ENCODE measurements around the gene NFKB1. TPM values are rescaled to one million over a fixed set of nuclear protein-coding genes. Genes with fewer than 3 reads are reported as not detected.
A peak's percentile ranks its signal among the peaks of the same experiment; 100 is the strongest.
"Not testable (repeated sequence)": the region's sequence is repeated elsewhere in the genome, so short reads cannot be mapped to it uniquely, and the experiment has no call there.

Gene NFKB1
- total RNA-seq, 3 donors from 2014 or later, result 315 to 381 (median 331) TPM

- DNase-seq, result no peak
- ATAC-seq, result no peak
Observed at GRCh38 chr4:102614801-102615200, 113.6 kb downstream of the NFKB1 start.

GRCh38 chr4:102616636-102617035 is 115.5 kb downstream of the NFKB1 start:
- no peak for ATAC-seq
- DNase-seq, result no peak
- Mint-ChIP-seq H3K4me1 (ENCODE audit: low read depth) (peaks cover 76% of the 10 kb centered on the region), H3K27me3 (ENCODE audit: low read depth) (no peaks in the 10 kb centered on the region), H3K36me3 (ENCODE audit: insufficient read depth) (peaks cover 57% of the 10 kb centered on the region), H3K4me3 (no peak overlapping the region), H3K9me3 (no peaks in the 10 kb centered on the region)

More at GRCh38 chr4:102614801-102615200, 113.6 kb downstream of the NFKB1 start:
- Mint-ChIP-seq H3K9me3 (no peaks in the 10 kb centered on the region), H3K4me3 (peak overlapping the region; percentile 71), H3K36me3 (ENCODE audit: insufficient read depth) (peaks cover 72% of the 10 kb centered on the region), H3K4me1 (ENCODE audit: low read depth) (peaks cover 80% of the 10 kb centered on the region), H3K27me3 (ENCODE audit: low read depth) (no peaks in the 10 kb centered on the region)

DNA sequence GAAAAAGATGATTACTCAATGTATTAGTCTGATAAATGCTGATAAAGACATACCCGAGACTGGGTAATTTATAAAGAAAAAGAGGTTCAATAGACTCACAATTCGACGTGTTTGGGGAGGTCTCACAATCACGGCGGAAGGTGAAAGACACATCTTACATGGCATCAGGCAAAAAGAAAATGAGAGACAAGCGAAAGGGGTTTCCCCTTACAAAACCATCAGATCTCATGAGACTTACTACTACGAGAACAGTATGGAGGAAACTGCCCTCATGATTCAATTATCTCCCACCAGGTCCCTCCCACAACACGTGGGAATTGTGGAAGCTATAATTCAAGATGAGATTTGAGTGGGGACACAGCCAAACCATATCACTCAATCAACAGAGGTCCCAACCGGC is 117.9 kb downstream of the NFKB1 start:
- H3K4me3 Mint-ChIP-seq; H3K27me3 Mint-ChIP-seq (ENCODE audit: low read depth): not testable (repeated sequence)
- H3K36me3 Mint-ChIP-seq (ENCODE audit: insufficient read depth), result peaks cover 36% of the 10 kb centered on the region

GRCh38 chr4:102619776-102620631 is 118.8 kb downstream of the NFKB1 start:
- H3K4me3 Mint-ChIP-seq; H3K9me3 Mint-ChIP-seq; H3K27me3 Mint-ChIP-seq (ENCODE audit: low read depth); DNase-seq: not testable (repeated sequence)
- Mint-ChIP-seq H3K4me1 (ENCODE audit: low read depth) (peaks cover 53% of the 10 kb centered on the region), H3K36me3 (ENCODE audit: insufficient read depth) (peaks cover 26% of the 10 kb centered on the region)
- peak; percentile 83 for ATAC-seq

More for the DNA sequence above, 117.9 kb downstream of the NFKB1 start:
- not testable (repeated sequence) for DNase-seq, H3K9me3 Mint-ChIP-seq, ATAC-seq
- H3K4me1 Mint-ChIP-seq (ENCODE audit: low read depth), result peaks cover 57% of the 10 kb centered on the region

DNA sequence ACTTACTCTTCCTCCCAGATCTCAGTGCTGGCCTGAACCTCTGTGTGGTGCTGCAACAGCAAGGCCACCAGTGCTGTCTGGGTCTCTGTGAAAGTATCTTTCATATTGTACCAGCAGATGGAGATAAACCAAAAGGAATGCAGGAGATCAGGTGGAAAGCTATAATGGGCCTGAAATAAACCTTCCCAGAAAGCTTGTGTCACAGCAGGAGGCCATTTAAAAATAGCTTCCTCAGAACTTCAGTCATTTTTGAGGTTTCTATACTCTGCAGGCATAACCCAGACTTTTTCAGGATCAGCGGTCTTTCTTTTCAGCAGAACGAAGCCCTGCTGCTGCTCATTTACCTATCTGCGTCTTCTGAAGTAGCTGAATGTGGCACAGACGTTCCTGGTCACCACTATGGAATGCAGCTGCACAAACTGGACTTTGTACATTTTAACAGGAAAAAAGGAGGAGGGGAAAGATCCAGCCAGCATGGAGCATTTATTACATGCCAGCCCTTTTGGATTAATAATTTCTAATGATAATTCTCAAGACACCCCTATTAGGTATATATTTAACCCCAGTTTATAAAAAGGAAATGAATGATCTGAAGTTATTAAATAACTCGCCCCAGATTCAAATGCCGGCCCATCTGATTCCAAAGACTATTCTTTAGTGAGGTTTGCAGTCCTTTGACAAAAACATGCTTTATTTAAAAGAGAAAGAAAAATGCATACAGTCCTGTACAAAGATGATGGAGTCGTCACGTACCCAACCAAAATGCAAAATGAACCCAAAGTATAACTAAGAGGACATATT is 119.7 kb downstream of the NFKB1 start:
- Mint-ChIP-seq H3K36me3 (ENCODE audit: insufficient read depth) (peaks cover 18% of the 10 kb centered on the region), H3K4me1 (ENCODE audit: low read depth) (peaks cover 53% of the 10 kb centered on the region), H3K4me3 (no peak overlapping the region), H3K27me3 (ENCODE audit: low read depth) (no peaks in the 10 kb centered on the region), H3K9me3 (no peaks in the 10 kb centered on the region)
- DNase-seq (no peak), ATAC-seq (peak; percentile 8 to 23)

GRCh38 chr4:102623622-102624021 is 122.5 kb downstream of the NFKB1 start:
- Mint-ChIP-seq H3K4me1 (ENCODE audit: low read depth) (peaks cover 60% of the 10 kb centered on the region), H3K4me3 (no peak overlapping the region), H3K9me3 (no peaks in the 10 kb centered on the region), H3K27me3 (ENCODE audit: low read depth) (no peaks in the 10 kb centered on the region), H3K36me3 (ENCODE audit: insufficient read depth) (peaks cover 1% of the 10 kb centered on the region)
- DNase-seq (no peak), ATAC-seq (no peak)

- no peak for ATAC-seq
- no peak for DNase-seq
- H3K4me1 Mint-ChIP-seq (ENCODE audit: low read depth), result peaks cover 60% of the 10 kb centered on the region
- H3K9me3 Mint-ChIP-seq, result no peaks in the 10 kb centered on the region
- H3K27me3 Mint-ChIP-seq (ENCODE audit: low read depth), result no peaks in the 10 kb centered on the region
- no peaks in the 10 kb centered on the region for H3K36me3 Mint-ChIP-seq (ENCODE audit: insufficient read depth)
- no peak overlapping the region for H3K4me3 Mint-ChIP-seq
Observed at GRCh38 chr4:102624505-102624904, 123.3 kb downstream of the NFKB1 start.

GRCh38 chr4:102625232-102625930 is 124.2 kb downstream of the NFKB1 start:
- no peaks in the 10 kb centered on the region for H3K36me3 Mint-ChIP-seq (ENCODE audit: insufficient read depth)
- H3K9me3 Mint-ChIP-seq, result no peaks in the 10 kb centered on the region
- H3K4me1 Mint-ChIP-seq (ENCODE audit: low read depth), result peaks cover 63% of the 10 kb centered on the region
- peak overlapping the region; percentile 54 for H3K4me3 Mint-ChIP-seq
- DNase-seq (peak; percentile 57), ATAC-seq (peak; percentile 51 to 54)
- H3K27me3 Mint-ChIP-seq (ENCODE audit: low read depth), result no peaks in the 10 kb centered on the region

GRCh38 chr4:102627831-102628523 is 126.8 kb downstream of the NFKB1 start:
- peaks cover 70% of the 10 kb centered on the region for H3K4me1 Mint-ChIP-seq (ENCODE audit: low read depth)
- DNase-seq (no peak), ATAC-seq (peak; percentile 85 to 88)
- peaks cover 9% of the 10 kb centered on the region for H3K36me3 Mint-ChIP-seq (ENCODE audit: insufficient read depth)
- no peaks in the 10 kb centered on the region for H3K27me3 Mint-ChIP-seq (ENCODE audit: low read depth)
- no peaks in the 10 kb centered on the region for H3K9me3 Mint-ChIP-seq
- H3K4me3 Mint-ChIP-seq, result peak overlapping the region; percentile 61

- Mint-ChIP-seq H3K9me3 (no peaks in the 10 kb centered on the region), H3K4me3 (no peak overlapping the region), H3K27me3 (ENCODE audit: low read depth) (no peaks in the 10 kb centered on the region), H3K4me1 (ENCODE audit: low read depth) (peaks cover 67% of the 10 kb centered on the region), H3K36me3 (ENCODE audit: insufficient read depth) (peaks cover 10% of the 10 kb centered on the region)
- DNase-seq (no peak), ATAC-seq (peak in 1 of 2 donors; percentile 6)
Observed at GRCh38 chr4:102629673-102630072, 128.5 kb downstream of the NFKB1 start.

GRCh38 chr4:102631616-102632015 is 130.5 kb downstream of the NFKB1 start:
- no peak for DNase-seq
- H3K4me3 Mint-ChIP-seq, result no peak overlapping the region
- H3K4me1 Mint-ChIP-seq (ENCODE audit: low read depth), result peaks cover 60% of the 10 kb centered on the region
- peaks cover 19% of the 10 kb centered on the region for H3K36me3 Mint-ChIP-seq (ENCODE audit: insufficient read depth)
- H3K9me3 Mint-ChIP-seq, result no peaks in the 10 kb centered on the region
- no peak for ATAC-seq
- no peaks in the 10 kb centered on the region for H3K27me3 Mint-ChIP-seq (ENCODE audit: low read depth)

DNA sequence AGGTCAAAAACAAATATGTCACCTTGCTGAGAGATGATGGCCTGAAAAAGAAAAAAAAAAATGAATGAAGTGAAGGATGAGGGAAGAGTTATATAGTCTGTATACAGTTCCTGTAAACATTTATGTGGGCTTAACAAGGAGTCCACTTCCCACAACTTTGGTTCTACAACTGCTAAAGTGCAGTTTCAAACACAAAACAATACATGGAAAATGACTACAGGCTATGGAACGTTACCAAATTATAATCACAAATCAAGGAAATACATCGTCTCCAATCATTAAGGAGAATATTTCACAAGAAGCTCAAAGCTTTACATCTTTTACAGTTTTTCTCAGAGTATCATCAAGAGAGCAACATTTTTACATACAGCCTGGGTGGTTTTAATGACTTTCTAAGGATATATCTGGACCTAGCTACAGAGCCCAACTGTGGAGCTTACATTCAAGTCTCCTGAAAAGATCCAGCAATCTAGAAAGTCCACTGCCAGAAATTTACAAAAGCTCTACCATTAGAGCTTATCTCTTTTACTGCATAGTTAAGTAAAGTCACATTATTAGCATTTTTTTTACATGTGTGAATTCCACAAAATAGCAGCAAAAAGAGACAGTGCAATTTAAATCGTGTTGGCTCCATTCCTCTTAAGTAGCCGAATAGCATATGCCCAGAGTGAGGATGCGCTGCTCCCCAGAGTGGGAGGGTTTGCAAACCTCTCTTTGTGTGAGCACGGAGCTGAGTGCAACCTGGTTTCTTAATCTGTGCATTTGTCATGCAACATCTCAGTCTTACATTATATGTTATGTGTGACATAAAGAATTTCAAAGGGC is 131.3 kb downstream of the NFKB1 start:
- Mint-ChIP-seq H3K27me3 (ENCODE audit: low read depth) (no peaks in the 10 kb centered on the region), H3K36me3 (ENCODE audit: insufficient read depth) (peaks cover 22% of the 10 kb centered on the region), H3K4me1 (ENCODE audit: low read depth) (peaks cover 52% of the 10 kb centered on the region), H3K4me3 (no peak overlapping the region), H3K9me3 (no peaks in the 10 kb centered on the region)
- no peak for ATAC-seq
- no peak for DNase-seq

GRCh38 chr4:102633100-102633499 is 131.9 kb downstream of the NFKB1 start:
- no peak for ATAC-seq
- no peaks in the 10 kb centered on the region for H3K9me3 Mint-ChIP-seq
- peaks cover 24% of the 10 kb centered on the region for H3K36me3 Mint-ChIP-seq (ENCODE audit: insufficient read depth)
- H3K4me1 Mint-ChIP-seq (ENCODE audit: low read depth), result peaks cover 47% of the 10 kb centered on the region
- DNase-seq, result no peak
- no peaks in the 10 kb centered on the region for H3K27me3 Mint-ChIP-seq (ENCODE audit: low read depth)
- no peak overlapping the region for H3K4me3 Mint-ChIP-seq

All from activated T-cell treated with anti-CD3 and anti-CD28 coated beads, Interleukin-2, amount 50 U/mL, for 4 hours (primary cell).